Transverse colon (tissue), 4 donors: ENCODE results near the gene RPL19. TPM values are rescaled to one million over a fixed set of nuclear protein-coding genes. Genes with fewer than 3 reads are reported as not detected.
A peak's percentile ranks its signal among the peaks of the same experiment; 100 is the strongest.

ENCODE experiments used
- DNase-seq: peaks from one replicate; pipeline ENCODE4 v3.0.0-alpha.2; 2019
- H3K27ac ChIP-seq, 4 donors: fragments of 200-600 bp; sonication (generic); 2 replicates each; pipeline ENCODE4 v1.5.1; 2016 to 2018; ENCODE audit warnings: inconsistent platforms in 4 of 4
- H3K27me3 ChIP-seq: fragments of 200-600 bp; sonication (generic); 2 replicates; pipeline ENCODE4 v1.5.1; 2017; ENCODE audit warnings: inconsistent platforms
- H3K36me3 ChIP-seq, 4 donors: fragments of 200-600 bp; sonication (generic); 2 replicates each; pipeline ENCODE4 v1.5.1; 2017 to 2019; ENCODE audit warnings: inconsistent platforms in 4 of 4
- H3K4me1 ChIP-seq, 4 donors: fragments of 200-600 bp; sonication (generic); 2 replicates each; pipeline ENCODE4 v1.5.1; 2017 to 2020; ENCODE audit warnings: inconsistent platforms in 4 of 4
- H3K4me3 ChIP-seq, 4 donors: fragments of 200-600 bp; sonication (generic); 1 replicate in 1 of 4; 2 replicates in 3 of 4; pipeline versions ENCODE4 v1.5.1 to v1.6.1; 2017 to 2019; ENCODE audit warnings: inconsistent platforms in 4 of 4
- H3K9me3 ChIP-seq, 2 donors: fragments of 200-600 bp; sonication (generic); 2 replicates each; pipeline ENCODE4 v1.5.1; 2017 to 2019; ENCODE audit warnings: inconsistent platforms in 2 of 2
- EP300 ChIP-seq: sonication (generic); formaldehyde crosslinking; IDR thresholded peaks from one replicate; pipeline ENCODE4 v1.6.1; 2017; ENCODE audit warnings: antibody characterized with exemption, low read depth
- POLR2A ChIP-seq: fragments of 450-650 bp; IDR thresholded peaks from one replicate; pipeline ENCODE4 v1.6.1; 2016; ENCODE audit warnings: antibody characterized with exemption, mild to moderate bottlenecking, moderate library complexity
- POLR2AphosphoS5 ChIP-seq, 3 donors: sonication (generic); formaldehyde crosslinking; IDR thresholded peaks; one replicate each; pipeline ENCODE4 v1.6.1; 2016; ENCODE audit warnings: antibody characterized with exemption in 3 of 3
- WGBS, 2 donors: methylation state at CpG; one replicate each; pipeline ENCODE4 v1.1.5; 2018; ENCODE audit warnings: low coverage in 1 of 2; 5-methylcytosine and 5-hydroxymethylcytosine counted together
- in situ Hi-C, 4 donors: fragments of 200-750 bp; cut with MboI; loops; one replicate each; pipeline versions ENCODE4 v1.15.0 to v1.15.1; 2017; ENCODE audit warnings: low sequenced_read_pairs in 3 of 4, low pct_ligation_motif_present in 1 of 4, low pct_unique_long_range_greater_than_20kb in 1 of 4
- intact Hi-C: fragments of 100-400 bp; cut with DNase I; formaldehyde crosslinking; loops from one replicate; pipeline ENCODE4 v1.15.1; 2023; ENCODE audit warnings: low total_unique reads
- total RNA-seq, 4 donors: library from RNA; depleted of rRNA; stranded (reverse); fragments of >200 nt; gene quantifications; one replicate each; pipeline ENCODE4 v1.1.0, GENCODE V29; 2016
- TF ChIP-seq, protein P1 (sequence below), 5 experiments: fragments of 200-600 bp in 3 of 5; fragments of 450-650 bp in 2 of 5; sonication (generic) in 3 of 5; IDR thresholded peaks; 1 replicate in 2 of 5; 2 replicates in 3 of 5; pipeline ENCODE4 v1.5.1; 2016 to 2017; ENCODE audit warnings: antibody characterized with exemption in 5 of 5, inconsistent platforms in 3 of 5, mild to moderate bottlenecking in 2 of 5, moderate library complexity in 1 of 5

RPL19 gene
- total RNA-seq, 4 donors from 2014 or later: 1,146 to 2,715 (median 2,002) TPM

GRCh38 chr17:39212195-39212810, 12.2 kb downstream of the RPL19 start:
- Histone ChIP-seq H3K27me3 (peaks cover 7% of the 10 kb centered on the region), H3K27ac (no peak overlapping the region), H3K4me3 (no peak overlapping the region), H3K9me3 (no peaks in the 10 kb centered on the region), H3K4me1 (peaks cover 16 to 31% (median 18%) of the 10 kb centered on the region in 4 donors), H3K36me3 (no peaks in the 10 kb centered on the region)
- TF ChIP-seq EP300: no peak
- in situ Hi-C loops: no loop called here
- 89% methylated on average over 10 of the region's 11 CpGs; no CpG with 5 or more reads in 1 of the 2 donors for WGBS, 2 donors
- intact Hi-C loops: no loop called here
- DNase-seq: no peak

GRCh38 chr17:39212841-39213480, 12.9 kb downstream of the RPL19 start:
- in situ Hi-C loops (no loop called here), intact Hi-C loops (no loop called here)
- TF ChIP-seq POLR2A (no peak), EP300 (no peak), POLR2AphosphoS5 (IDR thresholded peaks at IDR 0.05) (no peak)
- TF ChIP-seq, protein P1, sequence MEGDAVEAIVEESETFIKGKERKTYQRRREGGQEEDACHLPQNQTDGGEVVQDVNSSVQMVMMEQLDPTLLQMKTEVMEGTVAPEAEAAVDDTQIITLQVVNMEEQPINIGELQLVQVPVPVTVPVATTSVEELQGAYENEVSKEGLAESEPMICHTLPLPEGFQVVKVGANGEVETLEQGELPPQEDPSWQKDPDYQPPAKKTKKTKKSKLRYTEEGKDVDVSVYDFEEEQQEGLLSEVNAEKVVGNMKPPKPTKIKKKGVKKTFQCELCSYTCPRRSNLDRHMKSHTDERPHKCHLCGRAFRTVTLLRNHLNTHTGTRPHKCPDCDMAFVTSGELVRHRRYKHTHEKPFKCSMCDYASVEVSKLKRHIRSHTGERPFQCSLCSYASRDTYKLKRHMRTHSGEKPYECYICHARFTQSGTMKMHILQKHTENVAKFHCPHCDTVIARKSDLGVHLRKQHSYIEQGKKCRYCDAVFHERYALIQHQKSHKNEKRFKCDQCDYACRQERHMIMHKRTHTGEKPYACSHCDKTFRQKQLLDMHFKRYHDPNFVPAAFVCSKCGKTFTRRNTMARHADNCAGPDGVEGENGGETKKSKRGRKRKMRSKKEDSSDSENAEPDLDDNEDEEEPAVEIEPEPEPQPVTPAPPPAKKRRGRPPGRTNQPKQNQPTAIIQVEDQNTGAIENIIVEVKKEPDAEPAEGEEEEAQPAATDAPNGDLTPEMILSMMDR (IDR thresholded peaks at IDR 0.05): no peak
- Histone ChIP-seq H3K4me3 (no peak overlapping the region), H3K27ac (no peak overlapping the region), H3K4me1 (peaks cover 16 to 31% (median 18%) of the 10 kb centered on the region in 4 donors), H3K36me3 (no peaks in the 10 kb centered on the region), H3K27me3 (peaks cover 13% of the 10 kb centered on the region), H3K9me3 (no peaks in the 10 kb centered on the region)
- peak; percentile 35 for DNase-seq
- 0 to 57% methylated on average over 1 to 16 of the region's 16 CpGs for WGBS, 2 donors

DNA sequence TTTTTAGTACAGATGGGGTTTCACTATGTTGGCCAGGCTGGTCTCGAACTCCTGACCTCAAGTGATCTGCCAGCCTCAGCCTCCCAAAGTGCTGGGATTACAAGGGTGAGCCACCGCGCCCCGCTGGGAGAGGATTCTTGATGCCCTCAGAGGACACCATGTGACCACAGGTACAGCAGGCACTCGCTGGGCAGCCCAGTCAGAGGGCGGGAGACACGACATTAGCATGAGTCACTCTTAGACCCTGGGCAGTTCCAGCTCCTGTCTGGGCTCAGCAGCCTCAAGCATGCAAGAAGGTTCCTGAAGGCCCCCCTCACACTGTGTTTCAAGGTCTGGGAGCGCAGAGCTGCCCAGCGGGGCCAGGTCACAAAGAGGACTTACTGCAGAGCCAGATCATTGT, 13.8 kb downstream of the RPL19 start:
- Histone ChIP-seq H3K4me1 (peaks cover 14 to 22% (median 15%) of the 10 kb centered on the region in 4 donors), H3K27me3 (peaks cover 17% of the 10 kb centered on the region), H3K4me3 (no peak overlapping the region), H3K9me3 (no peaks in the 10 kb centered on the region), H3K27ac (no peak overlapping the region), H3K36me3 (no peaks in the 10 kb centered on the region)
- WGBS, 2 donors: 73% methylated on average over 9 of the region's 9 CpGs; no CpG with 5 or more reads in 1 of the 2 donors
- in situ Hi-C loops: no loop called here
- DNase-seq: no peak
- intact Hi-C loops: no loop called here
- TF ChIP-seq EP300 (no peak), POLR2AphosphoS5 (IDR thresholded peaks at IDR 0.05) (no peak), POLR2A (no peak)
- TF ChIP-seq, protein P1 (IDR thresholded peaks at IDR 0.05): no peak

DNA sequence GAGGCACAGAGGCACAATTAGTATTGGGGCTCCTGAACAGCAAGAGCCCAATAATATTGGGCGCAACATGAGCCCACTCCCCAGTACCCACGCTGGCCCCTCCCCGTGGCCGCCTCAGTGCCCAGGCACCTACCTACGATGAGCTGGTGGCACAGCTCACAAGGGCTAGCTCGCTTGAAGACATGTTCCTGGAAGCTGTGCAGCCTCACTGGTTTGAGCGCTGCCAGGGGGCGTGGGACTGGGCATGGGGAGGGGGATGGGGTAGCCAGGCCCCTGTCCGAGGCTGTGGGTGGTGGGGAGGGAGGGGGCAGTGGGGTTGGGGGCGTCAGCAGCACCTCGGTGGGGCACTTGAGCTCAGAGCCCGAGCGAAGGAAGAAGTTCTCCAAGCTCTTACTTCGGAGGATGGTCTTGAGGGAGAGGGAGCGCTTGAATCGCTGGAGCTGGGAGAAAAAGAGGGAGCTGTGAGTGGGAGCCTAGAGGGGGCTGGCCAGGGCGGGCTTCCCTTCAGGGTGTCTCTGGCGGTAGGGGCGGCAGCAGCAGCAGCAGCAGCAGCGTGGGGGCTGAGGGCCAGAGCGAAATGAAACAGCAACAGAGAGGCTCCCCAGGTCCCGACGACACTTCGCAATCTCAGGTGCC, 17.8 kb downstream of the RPL19 start:
- peaks cover 17% of the 10 kb centered on the region for H3K27me3 ChIP-seq
- no peak overlapping the region for H3K4me3 ChIP-seq
- no peak for TF ChIP-seq POLR2A
- TF ChIP-seq, protein P1 (IDR thresholded peaks at IDR 0.05): no peak
- TF ChIP-seq EP300: no peak
- intact Hi-C loops: no loop called here
- H3K36me3 ChIP-seq: no peaks in the 10 kb centered on the region
- H3K27ac ChIP-seq: no peak overlapping the region
- WGBS, 2 donors: 20 to 29% methylated on average over 1 to 22 of the region's 24 CpGs
- no peaks in the 10 kb centered on the region for H3K4me1 ChIP-seq
- no peaks in the 10 kb centered on the region for H3K9me3 ChIP-seq
- no peak for DNase-seq
- in situ Hi-C loops: no loop called here
